Right lobe of liver (tissue), 4 donors: ENCODE results near the gene PRKCZ.

ENCODE experiments used
- POLR2A ChIP-seq: fragments of 450-650 bp; IDR thresholded peaks from one replicate; pipeline ENCODE4 v1.6.1; 2017; ENCODE audit warnings: antibody characterized with exemption, mild to moderate bottlenecking
- TF ChIP-seq, protein P1 (sequence below), 4 donors: fragments of 200-600 bp in 3 of 4; fragments of 450-650 bp in 1 of 4; IDR thresholded peaks; one replicate each; pipeline versions ENCODE4 v1.5.1 to v1.8.0; 2016 to 2022; ENCODE audit warnings: antibody characterized with exemption in 4 of 4, mild to moderate bottlenecking in 2 of 4
- donor health status: DM: no; HTN: no; CAD: no.
- donor health status: DM: no; HTN: no; CAD: no.
- donor health status: DM: no; HTN: yes; CAD: no.

DNA sequence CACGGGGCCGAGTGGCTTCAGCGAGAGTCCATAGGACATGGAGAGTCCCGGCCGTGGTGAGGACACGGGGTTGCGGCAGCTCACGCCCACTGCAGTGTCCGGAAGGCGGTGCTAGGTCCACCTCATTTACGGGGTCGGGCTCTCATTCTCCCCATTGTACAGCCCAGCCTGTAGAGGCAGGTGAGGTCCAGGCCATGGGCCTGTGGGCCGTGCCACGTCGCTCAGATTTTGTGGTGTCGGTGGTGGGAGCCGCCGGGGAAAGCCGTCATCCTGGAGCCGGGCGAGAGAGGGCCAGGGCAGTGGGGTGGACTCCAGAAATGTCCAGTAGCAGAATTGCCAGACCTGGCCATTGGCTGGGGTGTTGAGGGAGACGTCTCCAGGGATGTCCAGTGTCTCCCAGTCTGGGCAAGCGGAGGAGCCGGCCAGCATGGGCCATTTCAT, 59.4 kb downstream of the PRKCZ start:
- TF ChIP-seq, protein P1, sequence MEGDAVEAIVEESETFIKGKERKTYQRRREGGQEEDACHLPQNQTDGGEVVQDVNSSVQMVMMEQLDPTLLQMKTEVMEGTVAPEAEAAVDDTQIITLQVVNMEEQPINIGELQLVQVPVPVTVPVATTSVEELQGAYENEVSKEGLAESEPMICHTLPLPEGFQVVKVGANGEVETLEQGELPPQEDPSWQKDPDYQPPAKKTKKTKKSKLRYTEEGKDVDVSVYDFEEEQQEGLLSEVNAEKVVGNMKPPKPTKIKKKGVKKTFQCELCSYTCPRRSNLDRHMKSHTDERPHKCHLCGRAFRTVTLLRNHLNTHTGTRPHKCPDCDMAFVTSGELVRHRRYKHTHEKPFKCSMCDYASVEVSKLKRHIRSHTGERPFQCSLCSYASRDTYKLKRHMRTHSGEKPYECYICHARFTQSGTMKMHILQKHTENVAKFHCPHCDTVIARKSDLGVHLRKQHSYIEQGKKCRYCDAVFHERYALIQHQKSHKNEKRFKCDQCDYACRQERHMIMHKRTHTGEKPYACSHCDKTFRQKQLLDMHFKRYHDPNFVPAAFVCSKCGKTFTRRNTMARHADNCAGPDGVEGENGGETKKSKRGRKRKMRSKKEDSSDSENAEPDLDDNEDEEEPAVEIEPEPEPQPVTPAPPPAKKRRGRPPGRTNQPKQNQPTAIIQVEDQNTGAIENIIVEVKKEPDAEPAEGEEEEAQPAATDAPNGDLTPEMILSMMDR (IDR thresholded peaks at IDR 0.05) = no peak
- no peak for TF ChIP-seq POLR2A
